Measurements from ENCODE around the gene NSF.
"Not testable (repeated sequence)": the region's sequence is repeated elsewhere in the genome, so short reads cannot be mapped to it uniquely, and the experiment has no call there.

The NSF gene

GRCh38 chr17:46788796-46789195 is 198.3 kb downstream of the NSF start:
- H3K27me3 ChIP-seq (ENCODE audit: control insufficient read depth, insufficient read depth, low read length) = peaks cover 74% of the 10 kb centered on the region

GRCh38 chr17:46789610-46790009 is 199.1 kb downstream of the NSF start:
- Histone ChIP-seq H3K27me3 (ENCODE audit: control insufficient read depth, insufficient read depth, low read length) (peaks cover 82% of the 10 kb centered on the region), H3K4me3 (ENCODE audit: low read depth, low read length) (no peak overlapping the region), H3K4me1 (ENCODE audit: control insufficient read depth, insufficient read depth, low read length) (no peaks in the 10 kb centered on the region), H3K9ac (ENCODE audit: low read depth, low read length) (no peak overlapping the region), H3K36me3 (ENCODE audit: control insufficient read depth, insufficient read depth, low read length) (no peaks in the 10 kb centered on the region), H3K9me3 (ENCODE audit: control insufficient read depth, insufficient read depth, low read length) (no peaks in the 10 kb centered on the region)

More at GRCh38 chr17:46788796-46789195, 198.3 kb downstream of the NSF start:
- no peaks in the 10 kb centered on the region for H3K36me3 ChIP-seq (ENCODE audit: control insufficient read depth, insufficient read depth, low read length)
- H3K9ac ChIP-seq (ENCODE audit: low read depth, low read length) = no peak overlapping the region
- no peak overlapping the region for H3K4me3 ChIP-seq (ENCODE audit: low read depth, low read length)
- no peaks in the 10 kb centered on the region for H3K4me1 ChIP-seq (ENCODE audit: control insufficient read depth, insufficient read depth, low read length)
- no peaks in the 10 kb centered on the region for H3K9me3 ChIP-seq (ENCODE audit: control insufficient read depth, insufficient read depth, low read length)

- Histone ChIP-seq H3K9me3 (ENCODE audit: control insufficient read depth, insufficient read depth, low read length) (no peaks in the 10 kb centered on the region), H3K27me3 (ENCODE audit: control insufficient read depth, insufficient read depth, low read length) (peaks cover 78% of the 10 kb centered on the region), H3K4me3 (ENCODE audit: low read depth, low read length) (no peak overlapping the region), H3K4me1 (ENCODE audit: control insufficient read depth, insufficient read depth, low read length) (no peaks in the 10 kb centered on the region), H3K9ac (ENCODE audit: low read depth, low read length) (no peak overlapping the region), H3K36me3 (ENCODE audit: control insufficient read depth, insufficient read depth, low read length) (no peaks in the 10 kb centered on the region)
Measured at GRCh38 chr17:46790216-46790615, 199.7 kb downstream of the NSF start.

- H3K4me1 ChIP-seq (ENCODE audit: control insufficient read depth, insufficient read depth, low read length) = peaks cover 3% of the 10 kb centered on the region
- peaks cover 73% of the 10 kb centered on the region for H3K27me3 ChIP-seq (ENCODE audit: control insufficient read depth, insufficient read depth, low read length)
- H3K9ac ChIP-seq (ENCODE audit: low read depth, low read length) = no peak overlapping the region
- no peak overlapping the region for H3K4me3 ChIP-seq (ENCODE audit: low read depth, low read length)
- H3K36me3 ChIP-seq (ENCODE audit: control insufficient read depth, insufficient read depth, low read length) = no peaks in the 10 kb centered on the region
- no peaks in the 10 kb centered on the region for H3K9me3 ChIP-seq (ENCODE audit: control insufficient read depth, insufficient read depth, low read length)
Measured at GRCh38 chr17:46791531-46791930, 201.1 kb downstream of the NSF start.

- no peak overlapping the region for H3K9ac ChIP-seq (ENCODE audit: low read depth, low read length)
- peaks cover 70% of the 10 kb centered on the region for H3K27me3 ChIP-seq (ENCODE audit: control insufficient read depth, insufficient read depth, low read length)
- H3K9me3 ChIP-seq (ENCODE audit: control insufficient read depth, insufficient read depth, low read length) = no peaks in the 10 kb centered on the region
- no peaks in the 10 kb centered on the region for H3K36me3 ChIP-seq (ENCODE audit: control insufficient read depth, insufficient read depth, low read length)
- peaks cover 3% of the 10 kb centered on the region for H3K4me1 ChIP-seq (ENCODE audit: control insufficient read depth, insufficient read depth, low read length)
- H3K4me3 ChIP-seq (ENCODE audit: low read depth, low read length) = no peak overlapping the region
Measured at GRCh38 chr17:46792071-46792470, 201.6 kb downstream of the NSF start.

GRCh38 chr17:46793023-46793422 is 202.6 kb downstream of the NSF start:
- H3K27me3 ChIP-seq (ENCODE audit: control insufficient read depth, insufficient read depth, low read length) = peaks cover 66% of the 10 kb centered on the region
- H3K36me3 ChIP-seq (ENCODE audit: control insufficient read depth, insufficient read depth, low read length) = not testable (repeated sequence)

GRCh38 chr17:46793541-46793940 is 203.1 kb downstream of the NSF start:
- no peaks in the 10 kb centered on the region for H3K36me3 ChIP-seq (ENCODE audit: control insufficient read depth, insufficient read depth, low read length)
- no peak overlapping the region for H3K9ac ChIP-seq (ENCODE audit: low read depth, low read length)
- H3K27me3 ChIP-seq (ENCODE audit: control insufficient read depth, insufficient read depth, low read length) = peaks cover 61% of the 10 kb centered on the region
- peaks cover 3% of the 10 kb centered on the region for H3K4me1 ChIP-seq (ENCODE audit: control insufficient read depth, insufficient read depth, low read length)
- no peaks in the 10 kb centered on the region for H3K9me3 ChIP-seq (ENCODE audit: control insufficient read depth, insufficient read depth, low read length)
- H3K4me3 ChIP-seq (ENCODE audit: low read depth, low read length) = no peak overlapping the region

More at GRCh38 chr17:46793023-46793422, 202.6 kb downstream of the NSF start:
- not testable (repeated sequence) for H3K4me3 ChIP-seq (ENCODE audit: low read depth, low read length); H3K9ac ChIP-seq (ENCODE audit: low read depth, low read length); H3K4me1 ChIP-seq (ENCODE audit: control insufficient read depth, insufficient read depth, low read length); H3K9me3 ChIP-seq (ENCODE audit: control insufficient read depth, insufficient read depth, low read length)

GRCh38 chr17:46794318-46794717 is 203.8 kb downstream of the NSF start:
- no peak overlapping the region for H3K9ac ChIP-seq (ENCODE audit: low read depth, low read length)
- peaks cover 3% of the 10 kb centered on the region for H3K4me1 ChIP-seq (ENCODE audit: control insufficient read depth, insufficient read depth, low read length)
- H3K9me3 ChIP-seq (ENCODE audit: control insufficient read depth, insufficient read depth, low read length) = no peaks in the 10 kb centered on the region
- H3K27me3 ChIP-seq (ENCODE audit: control insufficient read depth, insufficient read depth, low read length) = peaks cover 53% of the 10 kb centered on the region
- H3K36me3 ChIP-seq (ENCODE audit: control insufficient read depth, insufficient read depth, low read length) = no peaks in the 10 kb centered on the region
- no peak overlapping the region for H3K4me3 ChIP-seq (ENCODE audit: low read depth, low read length)

GRCh38 chr17:46795379-46795952 is 205.0 kb downstream of the NSF start:
- Histone ChIP-seq H3K27me3 (ENCODE audit: control insufficient read depth, insufficient read depth, low read length) (peaks cover 42% of the 10 kb centered on the region), H3K4me3 (ENCODE audit: low read depth, low read length) (no peak overlapping the region)

GRCh38 chr17:46796084-46796483 is 205.6 kb downstream of the NSF start:
- H3K9me3 ChIP-seq (ENCODE audit: control insufficient read depth, insufficient read depth, low read length) = no peaks in the 10 kb centered on the region
- H3K4me3 ChIP-seq (ENCODE audit: low read depth, low read length) = no peak overlapping the region
- peaks cover 36% of the 10 kb centered on the region for H3K27me3 ChIP-seq (ENCODE audit: control insufficient read depth, insufficient read depth, low read length)
- no peaks in the 10 kb centered on the region for H3K36me3 ChIP-seq (ENCODE audit: control insufficient read depth, insufficient read depth, low read length)
- H3K4me1 ChIP-seq (ENCODE audit: control insufficient read depth, insufficient read depth, low read length) = peaks cover 3% of the 10 kb centered on the region
- no peak overlapping the region for H3K9ac ChIP-seq (ENCODE audit: low read depth, low read length)

More at GRCh38 chr17:46795379-46795952, 205.0 kb downstream of the NSF start:
- H3K9me3 ChIP-seq (ENCODE audit: control insufficient read depth, insufficient read depth, low read length) = no peaks in the 10 kb centered on the region
- H3K36me3 ChIP-seq (ENCODE audit: control insufficient read depth, insufficient read depth, low read length) = no peaks in the 10 kb centered on the region
- H3K4me1 ChIP-seq (ENCODE audit: control insufficient read depth, insufficient read depth, low read length) = peaks cover 3% of the 10 kb centered on the region
- H3K9ac ChIP-seq (ENCODE audit: low read depth, low read length) = no peak overlapping the region

- Histone ChIP-seq H3K36me3 (ENCODE audit: control insufficient read depth, insufficient read depth, low read length) (no peaks in the 10 kb centered on the region), H3K9ac (ENCODE audit: low read depth, low read length) (no peak overlapping the region), H3K27me3 (ENCODE audit: control insufficient read depth, insufficient read depth, low read length) (peaks cover 31% of the 10 kb centered on the region)
Measured at GRCh38 chr17:46796524-46796923, 206.1 kb downstream of the NSF start.

GRCh38 chr17:46796956-46797530 is 206.6 kb downstream of the NSF start:
- H3K9me3 ChIP-seq (ENCODE audit: control insufficient read depth, insufficient read depth, low read length) = no peaks in the 10 kb centered on the region
- H3K4me1 ChIP-seq (ENCODE audit: control insufficient read depth, insufficient read depth, low read length) = peaks cover 3% of the 10 kb centered on the region
- H3K27me3 ChIP-seq (ENCODE audit: control insufficient read depth, insufficient read depth, low read length) = peaks cover 26% of the 10 kb centered on the region
- no peak overlapping the region for H3K4me3 ChIP-seq (ENCODE audit: low read depth, low read length)
- no peak overlapping the region for H3K9ac ChIP-seq (ENCODE audit: low read depth, low read length)
- H3K36me3 ChIP-seq (ENCODE audit: control insufficient read depth, insufficient read depth, low read length) = no peaks in the 10 kb centered on the region

More at GRCh38 chr17:46796524-46796923, 206.1 kb downstream of the NSF start:
- H3K4me3 ChIP-seq (ENCODE audit: low read depth, low read length) = no peak overlapping the region
- no peaks in the 10 kb centered on the region for H3K9me3 ChIP-seq (ENCODE audit: control insufficient read depth, insufficient read depth, low read length)
- peaks cover 3% of the 10 kb centered on the region for H3K4me1 ChIP-seq (ENCODE audit: control insufficient read depth, insufficient read depth, low read length)
